ENCODE measurements around the gene SLC41A3.

Gene SLC41A3

GRCh38 chr3:126119008-126119675 is 35.2 kb upstream of the SLC41A3 start:
- DNase-seq = no peak

- DNase-seq = no peak
Observed at GRCh38 chr3:126118591-126118990, 34.7 kb upstream of the SLC41A3 start.

GRCh38 chr3:126117786-126118185 is 33.9 kb upstream of the SLC41A3 start:
- no peak for DNase-seq

GRCh38 chr3:126117212-126117611 is 33.3 kb upstream of the SLC41A3 start:
- DNase-seq = no peak

GRCh38 chr3:126116526-126116925 is 32.6 kb upstream of the SLC41A3 start:
- DNase-seq = no peak

- no peak for DNase-seq
Observed at GRCh38 chr3:126114443-126115386, 30.8 kb upstream of the SLC41A3 start.

GRCh38 chr3:126113733-126114442 is 30.0 kb upstream of the SLC41A3 start:
- no peak for DNase-seq

- DNase-seq = no peak
Observed at GRCh38 chr3:126113238-126113555, 29.3 kb upstream of the SLC41A3 start.

GRCh38 chr3:126112531-126113237 is 28.8 kb upstream of the SLC41A3 start:
- no peak for DNase-seq

GRCh38 chr3:126111566-126112475 is 27.9 kb upstream of the SLC41A3 start:
- DNase-seq = no peak

GRCh38 chr3:126111126-126111551 is 27.2 kb upstream of the SLC41A3 start:
- no peak for DNase-seq

- no peak for DNase-seq
Observed at GRCh38 chr3:126110431-126111125, 26.7 kb upstream of the SLC41A3 start.

- DNase-seq = no peak
Observed at GRCh38 chr3:126109880-126110235, 25.9 kb upstream of the SLC41A3 start.

GRCh38 chr3:126109146-126109879 is 25.4 kb upstream of the SLC41A3 start:
- DNase-seq = no peak

- no peak for DNase-seq
Observed at GRCh38 chr3:126108676-126109050, 24.7 kb upstream of the SLC41A3 start.

GRCh38 chr3:126107957-126108675 is 24.2 kb upstream of the SLC41A3 start:
- no peak for DNase-seq

- no peak for DNase-seq
Observed at GRCh38 chr3:126107203-126107939, 23.4 kb upstream of the SLC41A3 start.

- DNase-seq = no peak
Observed at GRCh38 chr3:126106336-126107202, 22.6 kb upstream of the SLC41A3 start.

Data from activated CD4-positive, alpha-beta T cell treated with anti-CD3 and anti-CD28 coated beads for 4 hours (primary cell).